ENCODE measurements around the gene TYRP1.

The TYRP1 gene

DNA sequence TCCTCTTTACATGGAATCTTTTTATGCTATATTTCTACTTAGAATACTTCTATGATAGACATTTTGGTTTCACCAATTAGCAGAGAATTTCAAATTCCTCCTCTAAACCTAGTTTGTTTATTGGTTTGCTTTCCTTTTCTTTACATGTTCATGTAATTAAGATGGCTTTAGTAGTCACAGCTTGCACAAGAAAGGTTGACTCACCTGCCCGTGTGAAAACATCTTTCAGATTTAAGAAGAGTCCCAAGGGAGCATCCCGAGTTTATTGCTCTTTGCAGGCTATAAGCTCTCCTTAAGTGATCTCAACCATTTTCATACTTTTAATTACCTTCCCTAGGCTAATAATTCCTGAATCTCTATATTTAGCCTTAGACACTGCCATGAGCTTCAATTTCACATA, 28.9 kb downstream of the TYRP1 start:
- 0 out of 2 replicates have a peak, but pooled peaks cover 4% of the 10 kb centered on the region for H3K4me1 ChIP-seq (ENCODE audit: low read length)
- H3K9ac ChIP-seq (ENCODE audit: low read length): no peak overlapping the region
- no peaks in the 10 kb centered on the region for H3F3A ChIP-seq (ENCODE audit: insufficient read depth, low read length)
- no peaks in the 10 kb centered on the region for H3K9me2 ChIP-seq (replicated peaks; ENCODE audit: insufficient read depth, low read length)
- H3K27ac ChIP-seq (ENCODE audit: low read length): no peak overlapping the region
- no peak overlapping the region for H3K4me3 ChIP-seq (ENCODE audit: low read length)
- DNase-seq: no peak
- H3K79me2 ChIP-seq (ENCODE audit: low read length): no peaks in the 10 kb centered on the region
- H2AFZ ChIP-seq (ENCODE audit: low read length): no peak overlapping the region
- no peaks in the 10 kb centered on the region for H3K9me3 ChIP-seq (replicated peaks; ENCODE audit: insufficient read depth, low read length)
- no peaks in the 10 kb centered on the region for H3K27me3 ChIP-seq (replicated peaks; ENCODE audit: insufficient read depth, low read length)
- no peak overlapping the region for H3K4me2 ChIP-seq (ENCODE audit: low read depth, low read length)
- no peaks in the 10 kb centered on the region for H4K20me1 ChIP-seq (ENCODE audit: insufficient read depth, low read length)
- H3K36me3 ChIP-seq (replicated peaks; ENCODE audit: insufficient read depth, low read length): no peaks in the 10 kb centered on the region
- TF ChIP-seq EZH2phosphoT487 (IDR thresholded peaks at IDR 0.05; ENCODE audit: low read length) (no peak), EZH2 (optimal IDR thresholded peaks at IDR 0.05; ENCODE audit: low read depth, low read length) (no peak)
- TF ChIP-seq, protein P1, sequence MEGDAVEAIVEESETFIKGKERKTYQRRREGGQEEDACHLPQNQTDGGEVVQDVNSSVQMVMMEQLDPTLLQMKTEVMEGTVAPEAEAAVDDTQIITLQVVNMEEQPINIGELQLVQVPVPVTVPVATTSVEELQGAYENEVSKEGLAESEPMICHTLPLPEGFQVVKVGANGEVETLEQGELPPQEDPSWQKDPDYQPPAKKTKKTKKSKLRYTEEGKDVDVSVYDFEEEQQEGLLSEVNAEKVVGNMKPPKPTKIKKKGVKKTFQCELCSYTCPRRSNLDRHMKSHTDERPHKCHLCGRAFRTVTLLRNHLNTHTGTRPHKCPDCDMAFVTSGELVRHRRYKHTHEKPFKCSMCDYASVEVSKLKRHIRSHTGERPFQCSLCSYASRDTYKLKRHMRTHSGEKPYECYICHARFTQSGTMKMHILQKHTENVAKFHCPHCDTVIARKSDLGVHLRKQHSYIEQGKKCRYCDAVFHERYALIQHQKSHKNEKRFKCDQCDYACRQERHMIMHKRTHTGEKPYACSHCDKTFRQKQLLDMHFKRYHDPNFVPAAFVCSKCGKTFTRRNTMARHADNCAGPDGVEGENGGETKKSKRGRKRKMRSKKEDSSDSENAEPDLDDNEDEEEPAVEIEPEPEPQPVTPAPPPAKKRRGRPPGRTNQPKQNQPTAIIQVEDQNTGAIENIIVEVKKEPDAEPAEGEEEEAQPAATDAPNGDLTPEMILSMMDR (IDR thresholded peaks at IDR 0.05; ENCODE audit: low read length): no peak

DNA sequence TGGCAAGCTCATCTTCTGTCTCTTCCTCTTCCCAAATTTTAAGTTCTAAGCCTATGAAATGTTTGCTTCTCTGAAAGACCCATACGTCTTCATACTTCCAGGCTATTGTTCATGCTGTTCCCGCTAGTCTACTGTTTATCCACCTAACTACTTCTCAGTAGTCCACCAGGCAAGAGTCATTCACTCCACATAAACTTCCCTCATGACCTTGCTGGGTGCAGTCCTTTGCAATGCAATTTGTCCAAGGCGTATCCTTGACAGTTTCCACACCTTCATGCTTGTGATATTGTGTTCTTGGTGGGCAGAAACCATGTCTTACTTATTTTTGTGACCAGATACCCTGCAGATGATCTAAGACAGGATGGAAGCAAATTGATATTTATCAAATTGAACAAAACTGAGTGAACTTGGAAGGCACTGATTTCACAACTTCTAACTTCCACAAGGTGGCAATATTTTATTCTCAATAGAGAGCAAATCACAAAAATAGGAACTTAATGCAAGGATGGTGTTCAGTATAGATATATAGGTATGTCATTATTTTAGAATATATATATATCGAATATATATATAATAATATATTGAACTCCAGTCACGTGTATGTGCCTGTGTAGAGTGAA, 30.3 kb downstream of the TYRP1 start:
- DNase-seq: peak; percentile 38
- TF ChIP-seq, protein P1 (IDR thresholded peaks at IDR 0.05; ENCODE audit: low read length): peak; percentile 34
- no peak for TF ChIP-seq EZH2 (optimal IDR thresholded peaks at IDR 0.05; ENCODE audit: low read depth, low read length)

GRCh38 chr9:12726795-12727194, 33.6 kb downstream of the TYRP1 start:
- no peak for DNase-seq
- no peaks in the 10 kb centered on the region for H3F3A ChIP-seq (ENCODE audit: insufficient read depth, low read length)
- H2AFZ ChIP-seq (ENCODE audit: low read length): no peak overlapping the region
- H4K20me1 ChIP-seq (ENCODE audit: insufficient read depth, low read length): no peaks in the 10 kb centered on the region
- no peaks in the 10 kb centered on the region for H3K9me2 ChIP-seq (replicated peaks; ENCODE audit: insufficient read depth, low read length)
- H3K36me3 ChIP-seq (replicated peaks; ENCODE audit: insufficient read depth, low read length): no peaks in the 10 kb centered on the region
- no peak overlapping the region for H3K9ac ChIP-seq (ENCODE audit: low read length)
- H3K4me2 ChIP-seq (ENCODE audit: low read depth, low read length): no peak overlapping the region
- H3K4me1 ChIP-seq (ENCODE audit: low read length): no peaks in the 10 kb centered on the region
- no peaks in the 10 kb centered on the region for H3K27me3 ChIP-seq (replicated peaks; ENCODE audit: insufficient read depth, low read length)
- no peak overlapping the region for H3K4me3 ChIP-seq (ENCODE audit: low read length)
- H3K79me2 ChIP-seq (ENCODE audit: low read length): no peaks in the 10 kb centered on the region
- H3K9me3 ChIP-seq (replicated peaks; ENCODE audit: insufficient read depth, low read length): no peaks in the 10 kb centered on the region
- no peak overlapping the region for H3K27ac ChIP-seq (ENCODE audit: low read length)
- TF ChIP-seq, protein P1 (IDR thresholded peaks at IDR 0.05; ENCODE audit: low read length): no peak
- TF ChIP-seq EZH2 (optimal IDR thresholded peaks at IDR 0.05; ENCODE audit: low read depth, low read length) (no peak), EZH2phosphoT487 (IDR thresholded peaks at IDR 0.05; ENCODE audit: low read length) (no peak)

More for the DNA sequence above, 30.3 kb downstream of the TYRP1 start:
- Histone ChIP-seq H2AFZ (ENCODE audit: low read length) (no peak overlapping the region), H3K4me2 (ENCODE audit: low read depth, low read length) (no peak overlapping the region), H3K27ac (ENCODE audit: low read length) (no peak overlapping the region), H3K9me3 (replicated peaks; ENCODE audit: insufficient read depth, low read length) (no peaks in the 10 kb centered on the region), H3K36me3 (replicated peaks; ENCODE audit: insufficient read depth, low read length) (no peaks in the 10 kb centered on the region), H3K9ac (ENCODE audit: low read length) (no peak overlapping the region), H3K4me1 (ENCODE audit: low read length) (no peaks in the 10 kb centered on the region), H3K9me2 (replicated peaks; ENCODE audit: insufficient read depth, low read length) (no peaks in the 10 kb centered on the region), H4K20me1 (ENCODE audit: insufficient read depth, low read length) (no peaks in the 10 kb centered on the region), H3K27me3 (replicated peaks; ENCODE audit: insufficient read depth, low read length) (no peaks in the 10 kb centered on the region), H3K79me2 (ENCODE audit: low read length) (no peaks in the 10 kb centered on the region), H3F3A (ENCODE audit: insufficient read depth, low read length) (no peaks in the 10 kb centered on the region), H3K4me3 (ENCODE audit: low read length) (no peak overlapping the region)

Data from MM.1S (cell line).